Measurements from ENCODE around the gene LYL1.
"Not testable (repeated sequence)": the region's sequence is repeated elsewhere in the genome, so short reads cannot be mapped to it uniquely, and the experiment has no call there.

Gene LYL1

DNA sequence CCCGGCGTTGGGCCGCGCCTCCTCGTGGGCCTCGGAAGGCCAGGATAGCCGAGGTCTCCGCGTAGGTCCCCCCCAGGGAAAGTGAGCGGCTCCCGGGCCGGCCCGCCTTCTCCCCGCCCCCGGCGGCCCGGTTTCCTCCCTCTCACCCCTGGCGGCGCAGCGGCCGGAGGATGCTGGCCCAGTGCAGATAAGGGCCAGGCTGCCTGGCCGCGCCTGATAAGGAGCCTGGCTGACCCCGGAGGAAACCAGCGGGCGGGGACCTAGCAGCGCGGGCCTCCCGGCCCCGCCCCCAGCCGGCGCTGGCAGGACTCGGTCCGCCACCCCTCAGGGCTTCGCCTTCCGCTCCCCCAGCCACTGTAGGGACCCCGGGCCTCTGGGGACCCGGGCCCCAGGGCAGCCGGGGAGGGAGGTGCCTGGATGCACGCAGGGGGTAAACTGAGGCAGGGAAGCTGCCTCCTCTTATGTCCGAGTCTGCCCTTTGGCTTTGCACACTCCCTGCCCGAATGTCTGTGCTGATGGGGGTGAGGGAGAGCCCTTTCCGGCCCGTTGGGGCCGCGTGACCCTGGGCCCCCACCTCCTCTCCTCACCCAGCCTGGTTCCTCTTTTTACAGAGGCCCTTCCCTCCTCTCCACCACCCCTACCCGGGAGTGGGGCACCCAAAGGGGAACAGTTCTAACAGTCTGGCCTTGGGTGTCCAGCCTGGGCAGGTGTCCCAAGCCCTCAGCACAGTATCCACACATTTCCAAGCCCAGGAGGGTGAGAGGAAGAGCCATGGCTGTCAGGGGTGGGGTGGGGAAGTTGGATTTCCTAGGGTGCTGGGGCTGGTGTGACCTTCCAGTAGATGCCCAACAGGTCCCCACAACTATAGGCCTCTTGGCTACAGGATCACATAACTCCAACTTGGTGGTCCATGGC, at the start of gene LYL1:
TSS of gene LYL1 (minus strand) at position 193 of the 915 bp plus-strand sequence. CDS start 1,687 bp downstream, outside the sequence.
- peak; percentile 43 for DNase-seq

GRCh38 chr19:13151605-13152355, 49.1 kb upstream of the LYL1 start:
- peak; percentile 97 for DNase-seq

DNA sequence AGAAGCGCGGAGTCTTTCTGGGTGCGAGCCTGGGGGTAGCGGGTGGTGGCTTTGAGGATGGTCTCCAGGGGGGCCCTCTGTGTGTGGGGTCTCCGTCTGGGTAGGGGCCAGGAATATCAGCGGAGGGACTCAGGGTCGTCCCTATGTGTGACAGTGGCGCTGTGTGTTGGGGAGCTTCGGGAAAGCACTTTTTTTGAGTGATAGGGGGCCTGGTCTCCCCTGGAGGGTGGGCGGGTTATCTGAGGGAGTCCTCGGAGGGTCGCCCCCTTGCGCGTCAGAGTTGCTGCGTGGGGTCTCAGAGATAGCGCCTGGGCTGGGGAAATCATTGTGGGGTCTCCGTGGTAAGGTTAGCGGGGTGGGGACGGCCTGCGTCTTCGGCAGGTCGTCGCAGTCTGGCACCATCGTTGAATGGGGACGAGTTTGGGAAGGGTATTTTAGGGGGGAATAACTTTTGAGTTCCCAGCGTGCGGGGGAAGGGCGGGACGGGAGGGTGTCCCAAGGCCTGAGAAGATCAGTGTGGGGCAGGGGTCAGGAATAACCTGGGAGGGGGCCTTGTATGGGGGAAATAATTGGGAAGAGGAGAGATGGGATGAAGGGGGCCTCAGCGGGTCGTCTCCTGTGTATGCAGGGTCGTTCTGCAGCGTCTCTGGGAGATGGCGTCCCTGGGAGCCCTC, 48.4 kb upstream of the LYL1 start:
- DNase-seq: no peak

- DNase-seq: peak; percentile 95
These were observed 47.7 kb upstream of the LYL1 start, which contains the start of the genes IER2 and STX10 for GRCh38 chr19:13150187-13150930. TSS of gene IER2 (plus strand) at chr19:13150411. CDS start at chr19:13153187, 2,776 bp downstream. TSS of gene STX10 (minus strand) at chr19:13150375. CDS start at chr19:13150173, 202 bp downstream.

- no peak for DNase-seq
These were observed 47.0 kb upstream of the LYL1 start for GRCh38 chr19:13149628-13150186.

- DNase-seq: not testable (repeated sequence)
These were observed 46.5 kb upstream of the LYL1 start for GRCh38 chr19:13149173-13149627.

GRCh38 chr19:13146763-13147563, 44.3 kb upstream of the LYL1 start:
- no peak for DNase-seq

DNA sequence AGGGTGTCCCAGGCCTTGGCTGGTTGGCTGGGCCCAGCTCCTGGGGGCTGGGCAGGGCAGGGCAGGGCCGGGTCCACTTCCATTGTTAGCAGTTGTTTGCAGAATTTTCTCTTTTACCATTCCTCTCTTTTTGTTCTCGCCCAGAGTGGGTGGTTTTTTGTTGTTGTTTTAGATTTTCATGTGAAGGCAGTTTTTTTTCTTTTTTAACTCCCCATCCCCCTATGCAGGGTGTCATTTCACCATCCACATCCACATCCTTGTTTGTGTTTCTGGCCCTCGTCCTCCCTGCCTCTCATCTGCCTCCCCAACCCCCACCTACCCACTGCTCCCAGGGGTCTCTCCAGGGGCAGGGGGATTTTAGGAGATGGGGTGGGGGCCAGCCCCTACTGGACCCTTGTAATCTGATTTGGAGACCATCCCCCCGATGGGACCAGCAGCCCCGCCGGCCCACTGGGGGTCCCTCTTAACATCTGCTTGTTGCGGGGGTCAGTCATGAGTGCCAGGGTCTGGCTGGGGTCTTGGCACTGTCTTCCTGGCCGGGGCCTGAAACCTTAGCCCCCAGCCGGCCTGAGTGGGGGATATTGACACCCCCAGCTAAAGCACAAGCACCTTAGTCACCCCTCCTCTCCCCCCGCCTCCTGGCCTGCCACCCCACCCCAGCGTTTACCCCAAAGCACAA, 37.1 kb upstream of the LYL1 start:
- DNase-seq: no peak

GRCh38 chr19:13138916-13139198, 36.2 kb upstream of the LYL1 start:
- no peak for DNase-seq

- DNase-seq: no peak
These were observed 35.7 kb upstream of the LYL1 start for GRCh38 chr19:13138171-13138915.

DNA sequence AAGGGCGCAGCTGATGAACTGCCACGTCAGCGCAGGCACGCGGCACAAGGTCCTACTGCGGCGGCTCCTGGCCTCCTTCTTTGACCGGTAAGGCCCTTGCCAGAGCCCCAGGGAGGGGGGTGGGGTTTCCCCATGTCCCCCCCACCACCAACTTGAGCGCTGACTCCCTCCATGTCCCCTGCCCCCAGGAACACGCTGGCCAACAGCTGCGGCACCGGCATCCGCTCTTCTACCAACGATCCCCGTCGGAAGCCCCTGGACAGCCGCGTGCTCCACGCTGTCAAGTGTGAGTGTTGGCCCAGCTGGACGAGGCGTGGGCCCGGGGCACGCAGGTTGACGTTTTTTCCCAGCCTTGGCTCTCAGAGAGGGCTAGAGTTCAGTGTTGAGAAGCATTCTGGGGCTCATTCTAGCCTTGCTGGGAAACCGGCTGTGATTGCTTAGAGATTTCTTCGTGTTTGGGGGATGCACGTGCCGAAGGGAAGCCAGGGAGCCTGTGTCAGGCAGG, 34.7 kb upstream of the LYL1 start:
- no peak for DNase-seq

DNA sequence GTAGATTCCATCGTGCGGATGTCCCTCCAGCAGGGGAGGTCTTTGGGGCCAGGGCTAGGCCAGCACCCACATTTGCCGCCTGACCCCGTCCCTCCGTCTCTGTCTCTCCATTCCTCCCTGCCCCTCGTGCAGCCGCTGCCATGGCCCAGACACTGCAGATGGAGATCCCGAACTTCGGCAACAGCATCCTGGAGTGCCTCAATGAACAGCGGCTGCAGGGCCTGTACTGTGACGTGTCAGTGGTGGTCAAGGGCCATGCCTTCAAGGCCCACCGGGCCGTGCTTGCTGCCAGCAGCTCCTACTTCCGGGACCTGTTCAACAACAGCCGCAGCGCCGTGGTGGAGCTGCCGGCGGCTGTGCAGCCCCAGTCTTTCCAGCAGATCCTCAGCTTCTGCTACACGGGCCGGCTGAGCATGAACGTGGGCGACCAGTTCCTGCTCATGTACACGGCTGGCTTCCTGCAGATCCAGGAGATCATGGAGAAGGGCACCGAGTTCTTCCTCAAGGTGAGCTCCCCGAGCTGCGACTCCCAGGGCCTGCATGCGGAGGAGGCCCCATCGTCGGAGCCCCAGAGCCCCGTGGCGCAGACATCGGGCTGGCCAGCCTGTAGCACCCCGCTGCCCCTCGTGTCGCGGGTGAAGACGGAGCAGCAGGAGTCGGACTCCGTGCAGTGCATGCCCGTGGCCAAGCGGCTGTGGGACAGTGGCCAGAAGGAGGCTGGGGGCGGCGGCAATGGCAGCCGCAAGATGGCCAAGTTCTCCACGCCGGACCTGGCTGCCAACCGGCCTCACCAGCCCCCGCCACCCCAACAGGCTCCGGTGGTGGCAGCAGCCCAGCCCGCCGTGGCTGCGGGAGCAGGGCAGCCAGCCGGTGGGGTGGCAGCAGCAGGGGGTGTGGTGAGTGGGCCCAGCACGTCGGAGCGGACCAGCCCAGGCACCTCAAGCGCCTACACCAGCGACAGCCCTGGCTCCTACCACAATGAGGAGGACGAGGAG, 32.7 kb upstream of the LYL1 start:
- DNase-seq: no peak

DNA sequence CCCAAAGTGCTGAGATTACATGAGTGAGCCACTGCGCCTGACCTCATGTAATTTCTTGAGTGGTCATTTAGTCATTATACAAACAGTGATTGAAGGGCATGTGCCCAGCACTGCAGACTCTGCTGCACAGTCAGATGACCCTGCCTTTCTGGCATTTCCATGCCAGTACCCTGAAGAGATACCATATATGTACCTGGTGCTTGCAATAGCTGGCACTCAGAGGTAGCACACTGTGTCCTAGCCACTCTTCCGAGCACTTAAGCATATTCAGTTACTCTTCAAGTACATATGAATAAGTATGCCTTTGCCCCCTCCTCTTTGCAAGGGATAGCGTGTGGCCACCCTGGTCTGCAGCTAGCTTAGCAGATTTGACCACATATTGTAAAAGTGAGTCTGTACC, 32.0 kb upstream of the LYL1 start:
- DNase-seq: no peak

DNA sequence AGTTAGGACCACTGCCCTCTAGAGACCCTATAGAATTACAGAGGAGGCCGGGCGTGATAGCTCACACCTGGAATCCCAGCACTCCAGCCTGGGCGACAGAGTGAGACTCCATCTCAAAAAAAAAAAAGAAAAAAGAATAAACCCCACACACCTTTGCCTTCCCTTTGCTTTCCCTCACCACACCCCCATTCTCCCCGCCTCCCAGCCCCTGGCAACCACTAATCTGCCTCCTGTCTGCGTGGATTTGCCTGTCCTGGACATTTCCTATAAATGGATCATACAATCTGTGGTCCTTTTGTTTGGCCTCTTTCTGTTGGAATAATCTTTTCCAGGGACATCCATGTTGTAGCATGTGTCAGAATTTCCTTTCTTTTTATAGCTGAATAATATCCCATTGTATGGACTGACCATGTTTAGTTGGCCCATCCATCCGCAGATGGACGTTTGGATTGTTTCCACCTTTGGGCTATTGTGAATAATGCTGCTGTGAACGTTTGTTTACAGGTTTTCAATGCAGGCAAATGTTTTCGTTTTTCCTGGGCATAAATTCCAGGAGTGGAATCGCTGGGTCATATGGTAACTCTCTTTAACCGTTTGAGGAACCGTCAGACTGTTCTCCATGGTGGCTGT, 30.7 kb upstream of the LYL1 start:
- DNase-seq: no peak

DNA sequence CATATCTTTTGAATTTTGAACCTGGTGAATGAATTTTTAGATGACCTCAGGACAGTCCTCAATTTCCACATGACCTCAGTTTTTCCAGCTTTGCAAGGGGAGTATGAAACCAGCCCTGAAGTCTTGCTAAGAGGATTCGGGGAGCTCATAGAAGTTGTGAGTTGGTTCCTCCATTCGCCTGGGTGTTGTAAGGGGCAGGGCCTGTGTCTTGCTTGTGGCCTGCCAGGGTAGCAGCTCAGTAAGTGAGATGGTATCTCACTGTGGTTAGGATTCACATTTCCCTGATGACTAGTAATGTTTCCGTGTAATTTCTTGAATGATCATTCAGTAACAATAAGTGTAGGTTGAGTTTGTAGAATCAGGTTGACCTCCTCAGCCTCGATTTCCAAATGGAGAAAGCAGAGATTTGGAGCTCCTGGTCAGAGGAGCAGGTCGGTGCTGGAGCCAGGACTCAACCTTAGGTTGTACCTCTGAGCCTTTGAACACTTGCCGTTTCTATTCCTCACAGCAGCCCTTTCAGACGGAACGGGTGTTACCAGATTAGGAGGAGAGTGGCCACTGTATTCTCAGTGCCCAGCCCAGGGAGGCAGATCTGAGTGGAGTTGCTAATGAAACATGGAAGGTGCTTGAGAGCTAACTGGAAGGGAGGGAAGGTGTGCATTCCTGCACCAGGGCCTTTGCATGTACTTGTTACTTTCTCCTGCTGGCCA, 30.0 kb upstream of the LYL1 start:
- DNase-seq: peak; percentile 56

DNA sequence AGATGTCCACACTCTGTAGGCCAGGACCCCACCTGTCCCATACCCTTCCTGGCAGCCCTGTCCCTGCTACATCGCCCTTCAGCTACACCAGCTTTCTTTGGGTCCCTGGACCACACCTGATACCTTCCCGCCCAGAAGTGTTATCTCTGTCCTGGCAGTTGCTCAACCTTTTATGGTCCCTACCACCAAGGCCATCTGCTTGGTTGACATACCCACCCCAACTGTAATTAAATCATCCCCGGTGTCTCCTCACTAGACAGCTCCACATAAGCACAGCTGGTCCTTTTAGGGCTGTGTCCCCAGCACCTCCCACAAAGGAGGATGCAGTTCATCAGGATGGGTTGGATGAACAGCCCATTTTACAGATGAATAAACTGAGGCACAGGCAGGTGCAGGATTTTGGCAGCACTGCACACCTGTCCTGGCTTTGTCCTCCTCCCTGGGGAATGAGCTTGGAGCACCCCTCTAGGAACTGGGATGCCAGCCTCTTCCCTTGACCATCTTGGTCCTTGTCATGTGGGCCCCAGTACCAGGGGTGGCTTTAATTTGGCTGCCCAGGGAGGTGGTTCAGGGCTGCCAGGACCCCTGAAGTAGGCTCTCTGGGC, 28.3 kb upstream of the LYL1 start:
- no peak for DNase-seq

- DNase-seq: no peak
These were observed 26.7 kb upstream of the LYL1 start for GRCh38 chr19:13129384-13129783.
